ENCODE measurements around the gene FTCD. TPM values are rescaled to one million over a fixed set of nuclear protein-coding genes. Genes with fewer than 3 reads are reported as not detected.
A peak's percentile ranks its signal among the peaks of the same experiment; 100 is the strongest.
"Not testable (repeated sequence)": the region's sequence is repeated elsewhere in the genome, so short reads cannot be mapped to it uniquely, and the experiment has no call there.

The FTCD gene
- total RNA-seq, 1 donor from 2014 or later: 1.9 TPM

- ATAC-seq (ENCODE audit: poor library complexity): peak; percentile 32
- intact Hi-C loops (cut with DNase I): no loop called here
- DNase-seq: no peak
Observed at GRCh38 chr21:46109313-46110221, 45.8 kb downstream of the FTCD start.

DNA sequence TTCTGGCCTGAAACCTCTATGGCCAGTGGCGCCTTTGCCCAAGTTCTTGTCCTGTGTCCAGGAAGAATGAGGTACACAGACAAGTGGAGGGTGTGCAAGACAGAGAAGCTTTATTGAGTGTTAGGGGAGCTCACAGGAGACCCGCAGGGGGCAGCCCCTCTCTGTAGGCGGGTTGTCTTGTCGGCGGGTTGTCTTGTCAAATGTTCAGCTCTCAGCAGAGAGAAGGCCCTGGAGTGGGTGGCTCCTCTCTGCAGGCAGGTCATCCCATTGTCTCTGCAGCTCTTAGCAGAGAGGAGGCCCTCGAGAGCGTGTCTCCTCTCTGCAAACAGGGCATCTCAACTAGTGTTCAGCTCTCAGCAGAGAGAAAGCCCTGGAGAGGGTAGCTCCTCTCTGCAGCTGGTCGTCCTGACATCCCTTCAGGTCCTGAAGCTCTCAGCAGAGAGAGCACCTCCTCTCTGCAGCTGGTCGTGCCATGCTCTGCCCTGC lies 46.5 kb downstream of the FTCD start:
- ATAC-seq (ENCODE audit: poor library complexity) (no peak), DNase-seq (no peak)
- intact Hi-C loops (cut with DNase I): no loop called here

GRCh38 chr21:46107376-46107775 lies 48.0 kb downstream of the FTCD start:
- ATAC-seq (ENCODE audit: poor library complexity); DNase-seq; intact Hi-C loops (cut with DNase I): not testable (repeated sequence)

GRCh38 chr21:46104104-46104503 lies 51.3 kb downstream of the FTCD start:
- DNase-seq (no peak), ATAC-seq (ENCODE audit: poor library complexity) (no peak)
- intact Hi-C loops (cut with DNase I): no loop called here

DNA sequence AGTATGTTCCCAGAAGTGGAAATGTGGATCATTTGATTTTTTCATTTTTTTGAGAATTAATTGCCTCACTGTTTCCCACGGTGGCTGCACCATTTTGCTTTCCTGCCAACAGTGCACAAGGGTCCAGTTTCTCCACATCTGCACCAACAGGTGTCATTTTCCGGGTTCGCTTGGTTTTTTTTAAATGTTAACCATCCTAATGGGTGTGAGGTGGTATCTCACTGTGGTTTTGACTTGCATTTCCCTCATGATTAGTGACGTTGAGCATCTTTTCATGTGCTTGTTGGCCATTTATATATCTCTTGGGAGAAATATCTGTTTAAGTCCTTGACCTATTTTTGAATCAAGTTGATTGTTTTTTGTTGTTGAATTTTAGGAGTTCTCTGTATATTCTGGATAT lies 54.5 kb downstream of the FTCD start:
- DNase-seq: no peak
- intact Hi-C loops (cut with DNase I): loop anchor here (2.0 kb wide), 1 partner anchor 128 kb away; no protein-coding TSS in a partner anchor

GRCh38 chr21:46100426-46100825 lies 55.0 kb downstream of the FTCD start:
- ATAC-seq (ENCODE audit: poor library complexity) (no peak), DNase-seq (no peak)
- intact Hi-C loops (cut with DNase I): loop anchor here (2.0 kb wide), 1 partner anchor 128 kb away; no protein-coding TSS in a partner anchor

More for the DNA sequence above, 54.5 kb downstream of the FTCD start:
- no peak for ATAC-seq (ENCODE audit: poor library complexity)

DNA sequence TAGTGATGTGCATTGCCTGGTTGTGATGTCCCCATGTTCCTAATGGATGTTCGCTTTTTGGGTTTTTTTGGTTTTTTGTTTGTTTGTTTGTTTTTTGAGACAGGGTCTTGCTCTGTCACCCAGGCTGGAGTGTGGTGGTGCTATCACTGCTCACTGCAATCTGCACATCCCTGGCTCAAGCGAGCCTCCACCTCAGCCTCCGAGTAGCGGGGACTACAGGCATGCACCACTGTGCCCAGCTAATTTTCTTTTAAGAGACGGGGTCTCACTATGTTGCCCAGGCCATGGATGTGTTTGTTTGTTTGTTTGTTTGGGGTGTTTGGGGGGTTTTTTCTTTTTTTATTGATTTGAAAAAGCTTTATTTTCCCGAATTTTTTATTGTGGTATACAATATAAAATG lies 55.4 kb downstream of the FTCD start:
- intact Hi-C loops (cut with DNase I): loop anchor here (2.0 kb wide), 1 partner anchor 127 kb away; no protein-coding TSS in a partner anchor
- ATAC-seq (ENCODE audit: poor library complexity) (no peak), DNase-seq (no peak)

- intact Hi-C loops (cut with DNase I): no loop called here
Observed at GRCh38 chr21:46099476-46099875, 55.9 kb downstream of the FTCD start.

GRCh38 chr21:46098303-46099141 lies 56.9 kb downstream of the FTCD start:
- intact Hi-C loops (cut with DNase I): no loop called here
- peak; percentile 60 for ATAC-seq (ENCODE audit: poor library complexity)
- DNase-seq: peak; percentile 50

More at GRCh38 chr21:46099476-46099875, 55.9 kb downstream of the FTCD start:
- ATAC-seq (ENCODE audit: poor library complexity) (peak; percentile 33), DNase-seq (peak; percentile 60)

DNA sequence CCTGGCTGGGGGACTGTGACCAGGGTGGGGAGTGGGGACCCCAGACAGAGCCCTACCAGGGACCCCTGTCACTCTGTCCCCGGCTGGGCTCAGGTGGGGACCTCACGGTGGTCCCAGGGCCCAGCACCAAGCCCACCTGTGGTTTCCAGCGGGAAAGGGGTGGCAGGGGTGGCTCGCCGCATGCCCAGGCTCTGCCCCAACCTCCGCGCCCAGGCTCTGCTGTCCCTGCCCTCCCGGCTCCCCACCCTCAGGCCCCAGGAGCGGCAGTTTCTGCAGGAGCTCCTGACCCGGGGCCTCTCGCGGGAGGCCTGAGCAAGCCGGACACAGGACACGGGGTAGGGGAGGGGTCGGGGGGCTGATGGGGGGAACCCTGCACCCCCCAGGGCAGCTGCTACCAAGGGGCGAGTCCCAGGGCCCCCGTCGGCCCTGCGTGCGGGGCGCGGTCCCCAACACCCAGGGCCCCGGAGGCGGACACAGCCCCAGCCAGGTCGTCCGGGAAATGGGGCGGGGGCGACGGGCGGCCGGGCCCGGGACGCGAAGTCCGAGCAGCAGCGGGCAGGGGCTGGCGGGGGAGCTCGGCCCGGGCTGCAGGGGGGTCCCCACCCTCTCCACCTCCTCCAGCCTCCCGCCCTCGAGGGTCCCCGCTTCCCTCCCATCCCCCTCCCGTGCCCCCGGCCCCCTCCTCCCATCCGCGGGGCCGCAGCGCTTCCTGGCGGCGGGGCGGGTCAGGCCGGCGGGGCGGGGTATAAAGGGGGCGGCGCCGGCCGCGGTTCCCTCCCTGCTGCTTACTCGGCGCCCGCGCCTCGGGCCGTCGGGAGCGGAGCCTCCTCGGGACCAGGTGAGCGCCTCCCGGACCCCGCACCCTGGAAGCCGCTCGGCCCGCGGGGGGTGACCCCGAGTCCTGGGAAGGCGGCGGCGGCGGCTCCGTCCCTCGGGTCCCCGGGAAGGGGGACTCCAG lies 57.8 kb downstream of the FTCD start, which contains the start of gene COL6A2:
Gene COL6A2, plus strand, starts transcription at position 777 of the 958 bp plus-strand sequence.
- ATAC-seq (ENCODE audit: poor library complexity) (peak; percentile 92), DNase-seq (peak; percentile 80)
- intact Hi-C loops (cut with DNase I): no loop called here

DNA sequence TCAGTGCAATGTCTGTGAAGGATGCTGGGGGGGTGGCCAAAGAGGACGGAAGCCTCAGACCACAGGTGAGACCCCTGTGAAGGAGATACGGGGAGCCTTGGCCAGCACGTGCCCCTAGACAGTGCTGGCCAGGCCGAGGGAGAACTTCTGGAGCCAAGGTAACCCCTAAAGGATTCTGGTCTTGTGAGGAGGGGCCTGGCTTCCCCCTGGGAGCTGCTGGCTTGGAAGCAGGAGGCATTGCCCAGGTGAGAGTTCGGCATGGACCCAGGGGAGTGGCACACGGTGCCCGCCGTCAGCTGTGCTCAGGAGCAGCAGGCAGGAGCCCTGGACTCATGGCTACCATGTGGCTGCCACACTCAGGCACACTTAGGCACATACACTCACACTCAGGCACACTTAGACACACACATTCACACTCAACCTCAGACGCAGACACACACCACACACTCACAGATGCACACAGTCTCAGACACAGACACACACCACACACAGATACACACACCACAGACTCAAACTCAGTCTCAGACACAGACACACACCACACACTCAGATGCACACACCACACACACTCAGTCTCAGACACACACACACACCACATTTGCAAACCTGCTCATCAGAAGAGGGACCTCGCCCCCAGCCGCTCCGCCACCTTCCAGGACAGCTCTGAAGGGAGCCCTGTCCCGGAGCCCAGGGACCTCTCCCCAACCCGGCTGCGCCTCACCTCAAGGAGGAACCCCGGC lies 58.6 kb downstream of the FTCD start:
- DNase-seq (no peak), ATAC-seq (ENCODE audit: poor library complexity) (no peak)
- intact Hi-C loops (cut with DNase I): no loop called here

GRCh38 chr21:46095814-46096595 lies 59.4 kb downstream of the FTCD start:
- ATAC-seq (ENCODE audit: poor library complexity) (no peak), DNase-seq (no peak)
- intact Hi-C loops (cut with DNase I): no loop called here

DNA sequence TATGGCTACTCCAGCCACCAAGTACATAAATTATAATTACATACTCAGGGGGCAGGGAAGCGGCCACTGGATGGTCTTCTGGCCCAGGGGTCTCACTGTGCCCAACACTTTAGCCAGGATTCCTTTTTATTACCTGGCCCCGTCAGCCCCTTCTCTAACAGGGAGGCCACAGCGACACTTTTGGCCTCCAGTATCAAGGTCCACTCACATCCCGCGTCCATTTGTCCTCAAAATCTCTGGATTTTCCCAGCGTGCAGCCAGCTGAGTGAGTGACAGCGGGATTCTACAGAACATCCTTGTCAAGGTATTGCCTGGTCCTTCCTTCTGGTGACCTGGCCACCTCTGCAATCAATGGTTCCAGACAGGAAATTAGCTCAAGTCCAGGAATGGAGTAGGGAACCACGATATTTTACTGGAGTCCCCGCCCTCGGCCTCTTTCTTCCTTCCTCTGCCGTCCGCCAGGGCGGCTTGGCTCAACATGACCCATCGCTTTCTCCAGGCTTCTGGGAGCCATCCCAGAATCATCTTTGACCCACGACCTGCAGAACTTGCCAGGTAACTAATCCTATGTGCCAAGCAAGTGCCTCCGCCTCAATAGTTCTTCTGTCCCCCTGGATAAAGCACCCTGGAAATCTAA lies 60.2 kb downstream of the FTCD start:
- intact Hi-C loops (cut with DNase I): no loop called here
- DNase-seq: no peak
- no peak for ATAC-seq (ENCODE audit: poor library complexity)

GRCh38 chr21:46094401-46095082 lies 60.8 kb downstream of the FTCD start:
- DNase-seq: no peak
- intact Hi-C loops (cut with DNase I): no loop called here
- no peak for ATAC-seq (ENCODE audit: poor library complexity)

DNA sequence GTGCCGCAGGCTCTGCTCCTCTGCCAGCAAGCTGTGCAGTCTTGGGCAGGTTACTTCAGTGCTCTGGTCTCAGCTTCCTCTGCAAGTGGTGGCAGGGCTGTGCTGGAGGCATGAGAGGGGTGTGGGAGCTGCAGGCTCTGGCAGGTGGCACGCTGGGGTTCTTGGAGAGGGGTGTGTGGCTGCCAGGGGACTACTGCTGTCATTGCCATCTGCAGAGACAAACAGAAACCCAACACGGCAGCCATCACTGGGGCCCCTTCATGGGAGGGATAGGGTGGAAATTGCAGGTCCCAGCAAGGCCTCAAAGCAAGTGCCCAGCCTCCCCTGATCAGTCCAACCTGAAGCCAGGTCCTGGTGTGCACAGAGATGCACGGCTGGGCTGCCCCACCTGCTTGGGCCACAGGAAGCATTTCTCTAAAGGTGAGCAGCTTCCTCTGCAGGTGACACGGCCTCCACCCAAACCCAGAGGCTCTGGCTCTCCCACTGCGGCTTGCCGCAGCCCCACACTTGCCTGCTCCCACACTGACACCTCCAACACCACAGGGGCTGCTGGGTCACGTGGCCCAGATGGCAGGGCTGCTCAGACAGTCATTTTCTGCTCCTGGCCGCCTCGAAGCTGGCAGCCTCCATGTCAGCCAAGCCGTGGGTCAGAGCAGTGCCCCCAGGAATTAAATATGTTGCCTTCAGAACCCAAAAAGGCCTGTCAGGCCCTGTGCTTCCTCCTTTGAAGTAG lies 61.5 kb downstream of the FTCD start:
- intact Hi-C loops (cut with DNase I): no loop called here
- no peak for DNase-seq
- ATAC-seq (ENCODE audit: poor library complexity): no peak

All from Right ventricle myocardium superior (tissue), 1 donor.